ENCODE measurements around the gene RYR2. TPM values are rescaled to one million over a fixed set of nuclear protein-coding genes. Genes with fewer than 3 reads are reported as not detected.

RYR2 gene
- total and polyA plus RNA-seq, 4 donors: 9.2 to 31.2 (median 17.3) TPM

DNA sequence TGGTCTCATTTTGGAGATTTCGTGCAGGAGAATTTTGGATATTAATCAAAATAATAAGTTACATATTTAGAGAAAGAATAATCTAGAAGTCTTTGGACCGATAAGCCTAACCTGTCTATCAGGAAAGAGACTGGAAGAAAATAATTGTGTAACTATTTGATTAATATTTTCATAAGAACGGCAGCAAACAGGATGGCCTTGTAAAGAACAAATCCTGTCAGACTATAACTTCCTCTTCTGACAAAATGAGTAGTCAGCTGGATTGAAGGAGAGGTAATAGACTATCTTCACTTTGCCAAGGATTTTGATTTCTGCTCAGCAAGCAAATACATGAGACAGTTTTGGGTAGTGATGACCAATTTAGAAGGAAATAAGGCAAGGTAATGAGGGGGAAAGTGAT lies 12.7 kb upstream of the RYR2 start:
- Histone ChIP-seq H3K4me1 (ENCODE audit: control insufficient read depth, insufficient read depth, low read length) (no peaks in the 10 kb centered on the region), H3K4me3 (ENCODE audit: low read depth, low read length) (no peak overlapping the region), H3K27ac (ENCODE audit: low read depth, low read length) (no peak overlapping the region), H3K36me3 (ENCODE audit: control insufficient read depth, insufficient read depth, low read length) (no peaks in the 10 kb centered on the region), H3K27me3 (ENCODE audit: control insufficient read depth, insufficient read depth, low read length) (no peaks in the 10 kb centered on the region), H3K9me3 (ENCODE audit: control insufficient read depth, insufficient read depth, low read length) (no peaks in the 10 kb centered on the region)
- WGBS (ENCODE audit: insufficient coverage): no CpG with 5 or more reads among the region's 3 CpGs
- DNase-seq (ENCODE audit: low read depth in 4 of 6, low spot score in 6 of 6): no peak

DNA sequence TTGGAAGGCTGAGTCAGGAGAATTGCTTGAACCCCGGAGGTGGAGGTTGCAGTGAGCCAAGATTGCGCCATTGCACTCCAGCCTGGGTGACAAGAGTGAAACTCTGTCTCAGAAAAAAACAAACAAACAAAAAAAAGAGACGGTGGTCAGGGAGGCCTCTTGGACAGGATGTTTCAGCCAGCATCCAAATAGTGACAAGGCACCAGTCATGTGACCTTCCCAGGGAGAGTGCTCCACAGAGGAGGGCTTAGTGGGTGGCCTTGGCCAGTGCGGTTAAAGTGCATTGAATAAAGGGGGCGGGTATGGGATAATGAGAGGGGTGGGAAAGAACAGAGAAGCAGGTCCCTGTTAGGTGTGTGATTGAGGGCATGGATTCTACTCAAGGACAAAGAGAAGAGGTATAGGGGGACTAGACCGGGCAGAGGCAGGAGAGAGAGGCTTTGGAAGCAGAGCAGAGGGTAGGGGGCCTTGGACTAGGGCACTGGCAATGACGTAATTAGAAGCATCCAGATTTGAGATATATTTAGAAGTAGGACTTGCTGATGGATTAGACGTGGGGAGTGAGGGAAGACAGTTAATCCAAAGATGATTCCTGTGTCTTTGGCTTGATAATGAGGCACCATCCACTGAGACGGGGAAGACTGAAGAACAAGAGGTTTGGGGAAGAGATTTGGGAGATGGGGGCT lies 12.0 kb upstream of the RYR2 start:
- Histone ChIP-seq H3K4me3 (ENCODE audit: low read depth, low read length) (no peak overlapping the region), H3K27me3 (ENCODE audit: control insufficient read depth, insufficient read depth, low read length) (no peaks in the 10 kb centered on the region), H3K27ac (ENCODE audit: low read depth, low read length) (no peak overlapping the region), H3K4me1 (ENCODE audit: control insufficient read depth, insufficient read depth, low read length) (no peaks in the 10 kb centered on the region), H3K36me3 (ENCODE audit: control insufficient read depth, insufficient read depth, low read length) (no peaks in the 10 kb centered on the region), H3K9me3 (ENCODE audit: control insufficient read depth, insufficient read depth, low read length) (no peaks in the 10 kb centered on the region)
- 62% methylated on average over 7 of the region's 9 CpGs for WGBS (ENCODE audit: insufficient coverage)
- no peak for DNase-seq (ENCODE audit: low read depth in 4 of 6, low spot score in 6 of 6)

DNA sequence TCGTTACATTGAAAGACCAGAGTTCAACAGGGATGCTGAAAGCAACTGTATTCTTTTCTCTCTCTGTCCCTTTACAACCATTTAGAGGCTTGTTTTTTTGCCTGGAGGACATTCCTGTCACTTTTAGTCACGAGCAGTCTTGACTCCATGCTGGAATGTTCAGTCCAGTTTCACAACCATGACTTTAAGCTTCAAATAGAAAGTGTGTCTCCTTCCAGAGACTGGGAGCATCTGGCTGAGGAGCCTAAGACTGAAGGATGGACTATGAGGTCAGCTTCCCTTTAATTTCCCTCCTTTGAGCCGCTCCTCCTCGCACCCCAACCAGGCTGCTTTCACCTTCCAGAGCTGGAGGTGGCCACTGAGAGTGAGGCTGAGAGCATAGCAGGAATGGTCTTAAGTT lies 10.5 kb upstream of the RYR2 start:
- H3K4me1 ChIP-seq (ENCODE audit: control insufficient read depth, insufficient read depth, low read length): no peaks in the 10 kb centered on the region
- DNase-seq (ENCODE audit: low read depth in 4 of 6, low spot score in 6 of 6): no peak
- no peaks in the 10 kb centered on the region for H3K36me3 ChIP-seq (ENCODE audit: control insufficient read depth, insufficient read depth, low read length)
- 100% methylated on average over 1 of the region's 4 CpGs for WGBS (ENCODE audit: insufficient coverage)
- no peak overlapping the region for H3K27ac ChIP-seq (ENCODE audit: low read depth, low read length)
- H3K4me3 ChIP-seq (ENCODE audit: low read depth, low read length): no peak overlapping the region
- no peaks in the 10 kb centered on the region for H3K9me3 ChIP-seq (ENCODE audit: control insufficient read depth, insufficient read depth, low read length)
- H3K27me3 ChIP-seq (ENCODE audit: control insufficient read depth, insufficient read depth, low read length): peaks cover 3% of the 10 kb centered on the region

DNA sequence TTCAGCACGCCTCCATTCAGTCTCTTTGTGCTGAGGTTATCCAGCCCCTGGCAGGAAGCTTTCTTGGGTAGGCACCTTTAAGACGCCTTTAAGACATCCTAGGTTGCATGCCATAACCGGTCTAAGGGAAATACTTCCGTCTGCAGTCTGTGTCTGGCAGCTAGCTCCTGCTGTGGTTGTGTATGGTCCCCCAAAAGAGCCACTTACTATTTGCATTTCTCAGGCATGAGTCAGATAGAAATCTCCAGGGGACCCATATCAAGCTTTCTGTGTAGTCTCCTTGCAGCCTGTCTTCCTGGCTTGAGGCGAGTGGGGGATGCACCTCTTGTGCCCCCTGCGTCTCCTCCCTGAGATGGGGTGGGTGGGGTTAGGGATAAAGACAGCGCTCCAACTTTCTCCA lies 10.0 kb upstream of the RYR2 start:
- H3K4me3 ChIP-seq (ENCODE audit: low read depth, low read length): no peak overlapping the region
- WGBS (ENCODE audit: insufficient coverage): 31% methylated on average over 4 of the region's 7 CpGs
- no peak overlapping the region for H3K27ac ChIP-seq (ENCODE audit: low read depth, low read length)
- H3K27me3 ChIP-seq (ENCODE audit: control insufficient read depth, insufficient read depth, low read length): peaks cover 5% of the 10 kb centered on the region
- no peaks in the 10 kb centered on the region for H3K36me3 ChIP-seq (ENCODE audit: control insufficient read depth, insufficient read depth, low read length)
- no peaks in the 10 kb centered on the region for H3K9me3 ChIP-seq (ENCODE audit: control insufficient read depth, insufficient read depth, low read length)
- no peak for DNase-seq (ENCODE audit: low read depth in 4 of 6, low spot score in 6 of 6)
- H3K4me1 ChIP-seq (ENCODE audit: control insufficient read depth, insufficient read depth, low read length): no peaks in the 10 kb centered on the region

DNA sequence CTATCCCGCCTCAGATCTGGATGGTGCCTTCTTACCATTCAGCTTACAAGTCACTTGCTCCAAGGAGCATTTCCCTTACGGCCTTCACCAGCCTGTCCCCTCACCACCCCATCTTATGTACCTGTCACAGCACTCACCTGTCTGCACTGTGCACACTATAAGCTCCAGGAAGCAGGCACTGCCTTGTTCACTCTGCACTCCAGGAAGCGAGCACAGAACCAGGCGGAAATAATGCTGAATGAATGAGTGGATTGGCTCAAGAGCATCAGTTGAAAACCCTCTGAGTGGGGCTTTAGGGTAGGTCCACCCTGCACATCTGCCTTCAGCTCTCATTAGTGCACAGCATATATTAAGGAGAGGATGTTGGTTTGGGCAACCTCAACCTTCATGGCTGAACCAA lies 8.9 kb upstream of the RYR2 start:
- no peak overlapping the region for H3K27ac ChIP-seq (ENCODE audit: low read depth, low read length)
- peaks cover 5% of the 10 kb centered on the region for H3K27me3 ChIP-seq (ENCODE audit: control insufficient read depth, insufficient read depth, low read length)
- no peak for DNase-seq (ENCODE audit: low read depth in 4 of 6, low spot score in 6 of 6)
- H3K9me3 ChIP-seq (ENCODE audit: control insufficient read depth, insufficient read depth, low read length): no peaks in the 10 kb centered on the region
- H3K4me3 ChIP-seq (ENCODE audit: low read depth, low read length): no peak overlapping the region
- WGBS (ENCODE audit: insufficient coverage): 83% methylated on average over 2 of the region's 4 CpGs
- no peaks in the 10 kb centered on the region for H3K4me1 ChIP-seq (ENCODE audit: control insufficient read depth, insufficient read depth, low read length)
- H3K36me3 ChIP-seq (ENCODE audit: control insufficient read depth, insufficient read depth, low read length): no peaks in the 10 kb centered on the region

DNA sequence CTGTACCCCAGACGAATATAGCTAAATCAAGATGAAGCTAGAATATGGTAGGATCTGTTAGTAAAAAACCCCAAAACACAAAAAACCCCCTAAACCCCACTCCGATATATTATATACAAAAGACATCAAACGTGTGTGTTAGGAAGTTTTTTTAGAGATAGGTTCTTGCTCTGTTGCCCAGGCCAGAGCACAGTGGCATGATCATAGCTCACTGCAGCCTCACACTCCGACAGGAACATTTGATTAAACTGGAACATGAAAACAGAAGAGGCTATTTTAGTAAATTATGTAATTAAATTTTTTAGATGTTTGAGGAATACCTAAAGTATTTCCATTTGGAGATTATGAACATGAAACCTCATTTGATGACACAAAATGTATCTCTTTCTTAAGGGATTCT lies 8.2 kb upstream of the RYR2 start:
- Histone ChIP-seq H3K4me1 (ENCODE audit: control insufficient read depth, insufficient read depth, low read length) (no peaks in the 10 kb centered on the region), H3K9me3 (ENCODE audit: control insufficient read depth, insufficient read depth, low read length) (no peaks in the 10 kb centered on the region), H3K27ac (ENCODE audit: low read depth, low read length) (no peak overlapping the region), H3K36me3 (ENCODE audit: control insufficient read depth, insufficient read depth, low read length) (no peaks in the 10 kb centered on the region), H3K4me3 (ENCODE audit: low read depth, low read length) (no peak overlapping the region), H3K27me3 (ENCODE audit: control insufficient read depth, insufficient read depth, low read length) (peaks cover 5% of the 10 kb centered on the region)
- no peak for DNase-seq (ENCODE audit: low read depth in 4 of 6, low spot score in 6 of 6)
- WGBS (ENCODE audit: insufficient coverage): no CpG with 5 or more reads among the region's 4 CpGs

DNA sequence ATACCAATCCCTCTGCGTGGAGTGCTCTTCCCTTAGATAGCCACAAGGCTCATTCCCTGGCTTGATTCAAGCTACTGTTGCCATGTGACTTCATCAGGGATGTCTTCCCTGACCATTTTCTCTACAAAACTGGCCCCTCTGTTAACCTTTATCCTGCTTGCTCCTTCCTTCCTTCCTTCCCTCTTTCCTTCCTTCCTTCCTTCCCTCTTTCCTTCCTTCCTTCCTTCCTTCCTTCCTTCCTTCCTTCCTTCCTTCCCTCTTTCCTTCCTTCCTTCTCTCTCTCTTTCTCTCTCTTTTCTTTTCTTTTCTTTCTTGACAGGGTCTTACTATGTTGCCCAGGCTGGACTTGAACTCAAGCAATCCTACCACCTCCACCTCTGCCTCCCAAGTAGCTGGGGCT lies 6.2 kb upstream of the RYR2 start:
- DNase-seq (ENCODE audit: low read depth in 4 of 6, low spot score in 6 of 6): no peak
- Histone ChIP-seq H3K4me3 (ENCODE audit: low read depth, low read length) (no peak overlapping the region), H3K4me1 (ENCODE audit: control insufficient read depth, insufficient read depth, low read length) (no peaks in the 10 kb centered on the region), H3K36me3 (ENCODE audit: control insufficient read depth, insufficient read depth, low read length) (no peaks in the 10 kb centered on the region), H3K9me3 (ENCODE audit: control insufficient read depth, insufficient read depth, low read length) (no peaks in the 10 kb centered on the region), H3K27ac (ENCODE audit: low read depth, low read length) (no peak overlapping the region), H3K27me3 (ENCODE audit: control insufficient read depth, insufficient read depth, low read length) (peaks cover 10% of the 10 kb centered on the region)
- 100% methylated on average over 1 of the region's 1 CpG for WGBS (ENCODE audit: insufficient coverage)

DNA sequence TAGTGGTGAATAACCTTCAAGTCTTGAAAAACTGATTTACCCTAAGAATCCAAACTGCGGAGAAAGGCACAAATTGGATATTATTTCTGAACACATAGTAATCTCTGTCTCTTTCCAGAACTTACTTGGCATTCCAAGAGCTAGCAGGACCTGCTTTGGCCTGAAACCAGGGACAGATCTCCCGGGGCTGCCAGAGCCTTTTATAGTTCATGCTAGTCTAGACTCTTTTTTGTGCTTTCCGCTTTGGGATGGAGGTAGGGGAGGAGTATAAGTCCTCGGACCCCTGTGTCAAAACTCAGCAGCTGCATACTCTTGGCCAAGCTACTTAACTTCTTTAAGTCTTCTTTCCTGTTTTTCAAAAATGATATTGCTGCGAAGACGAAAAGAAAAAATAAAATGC lies 3.8 kb upstream of the RYR2 start:
- no peak overlapping the region for H3K27ac ChIP-seq (ENCODE audit: low read depth, low read length)
- H3K4me1 ChIP-seq (ENCODE audit: control insufficient read depth, insufficient read depth, low read length): peaks cover 12% of the 10 kb centered on the region
- WGBS (ENCODE audit: insufficient coverage): 96% methylated on average over 2 of the region's 6 CpGs
- H3K9me3 ChIP-seq (ENCODE audit: control insufficient read depth, insufficient read depth, low read length): no peaks in the 10 kb centered on the region
- H3K36me3 ChIP-seq (ENCODE audit: control insufficient read depth, insufficient read depth, low read length): no peaks in the 10 kb centered on the region
- H3K27me3 ChIP-seq (ENCODE audit: control insufficient read depth, insufficient read depth, low read length): peaks cover 28% of the 10 kb centered on the region
- H3K4me3 ChIP-seq (ENCODE audit: low read depth, low read length): no peak overlapping the region
- no peak for DNase-seq (ENCODE audit: low read depth in 4 of 6, low spot score in 6 of 6)

DNA sequence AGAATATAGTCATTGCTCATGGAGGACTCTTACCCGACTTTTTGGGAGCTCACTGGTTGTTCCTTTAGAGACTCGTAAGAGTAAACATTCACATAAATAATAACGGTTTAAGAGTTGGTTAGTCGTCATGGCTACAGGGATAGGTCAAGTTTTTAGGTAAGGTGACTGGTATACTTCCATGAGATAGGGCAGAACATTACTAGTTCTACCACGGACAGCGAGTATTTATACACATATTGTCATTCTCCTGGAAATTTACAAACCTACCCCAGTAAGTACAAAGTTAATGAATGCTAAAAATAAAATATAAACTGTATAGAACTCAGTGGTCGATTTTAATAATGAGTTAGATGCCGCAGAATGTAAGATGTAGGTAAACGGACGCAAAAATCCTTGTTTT lies 1.2 kb upstream of the RYR2 start:
- WGBS (ENCODE audit: insufficient coverage): no CpG with 5 or more reads among the region's 10 CpGs
- Histone ChIP-seq H3K4me1 (ENCODE audit: control insufficient read depth, insufficient read depth, low read length) (peaks cover 14% of the 10 kb centered on the region), H3K9me3 (ENCODE audit: control insufficient read depth, insufficient read depth, low read length) (no peaks in the 10 kb centered on the region), H3K36me3 (ENCODE audit: control insufficient read depth, insufficient read depth, low read length) (no peaks in the 10 kb centered on the region), H3K27ac (ENCODE audit: low read depth, low read length) (no peak overlapping the region), H3K27me3 (ENCODE audit: control insufficient read depth, insufficient read depth, low read length) (peaks cover 44% of the 10 kb centered on the region), H3K4me3 (ENCODE audit: low read depth, low read length) (no peak overlapping the region)
- DNase-seq (ENCODE audit: low read depth in 4 of 6, low spot score in 6 of 6): no peak

DNA sequence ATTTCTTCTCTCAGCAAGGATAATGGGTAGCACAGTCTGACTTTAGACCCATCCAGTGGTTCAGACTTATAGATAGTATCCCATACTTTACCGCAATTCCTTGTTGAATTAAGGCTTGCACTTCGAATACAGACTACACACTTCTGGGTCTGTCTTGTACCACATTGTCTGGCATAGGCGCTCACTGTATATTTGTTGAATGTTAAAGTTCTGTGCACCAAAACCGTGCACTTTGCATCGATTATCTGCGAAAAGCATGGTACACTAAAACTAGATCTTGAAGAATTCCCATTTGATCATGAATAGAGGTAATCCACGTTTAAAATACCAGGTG lies 556 bp upstream of the RYR2 start:
- Histone ChIP-seq H3K27ac (ENCODE audit: low read depth, low read length) (no peak overlapping the region), H3K27me3 (ENCODE audit: control insufficient read depth, insufficient read depth, low read length) (peaks cover 48% of the 10 kb centered on the region), H3K4me3 (ENCODE audit: low read depth, low read length) (peak overlapping the region; percentile 28), H3K36me3 (ENCODE audit: control insufficient read depth, insufficient read depth, low read length) (no peaks in the 10 kb centered on the region), H3K4me1 (ENCODE audit: control insufficient read depth, insufficient read depth, low read length) (peaks cover 14% of the 10 kb centered on the region), H3K9me3 (ENCODE audit: control insufficient read depth, insufficient read depth, low read length) (no peaks in the 10 kb centered on the region)
- 12% methylated on average over 5 of the region's 7 CpGs for WGBS (ENCODE audit: insufficient coverage)
- DNase-seq (ENCODE audit: low read depth in 4 of 6, low spot score in 6 of 6): peak in 1 of 6 donors; percentile 55
